ENCODE results near the gene N4BP2L2. TPM values are rescaled to one million over a fixed set of nuclear protein-coding genes. Genes with fewer than 3 reads are reported as not detected.

Gene N4BP2L2
- total and polyA plus RNA-seq, 2 experiments from 2014 or later, result 63.1 to 160 TPM

- no peaks in the 10 kb centered on the region for H3F3A ChIP-seq (replicated peaks; ENCODE audit: low read depth)
- no peaks in the 10 kb centered on the region for H3K27me3 Mint-ChIP-seq (ENCODE audit: insufficient read depth, low read depth, poor library complexity)
- H3K4me1 Mint-ChIP-seq, result peaks cover 19% of the 10 kb centered on the region
- DNase-seq (ENCODE audit: low spot score), result peak; percentile 19
- peaks cover 34% of the 10 kb centered on the region for H3K36me3 Mint-ChIP-seq (ENCODE audit: low read depth)
- peaks cover 16% of the 10 kb centered on the region; the same call in 1 of the 2 replicates for H3K36me3 ChIP-seq (ENCODE audit: insufficient read depth)
- ATAC-seq, result peak; percentile 7
- H2AFZ ChIP-seq, result peak overlapping the region; percentile 40; the same call in 1 of the 2 replicates
- H3K4me2 ChIP-seq, result peak overlapping the region; percentile 80
- TF ChIP-seq JUNB (IDR thresholded peaks at IDR 0.05; ENCODE audit: unreplicated experiment) (no peak), POLR2AphosphoS5 (IDR thresholded peaks at IDR 0.05; ENCODE audit: low read depth) (no peak), STAT1 (IDR thresholded peaks at IDR 0.05; ENCODE audit: unreplicated experiment) (no peak), ZNF114 (CRISPR knock-in tag; IDR thresholded peaks at IDR 0.05) (no peak), CTCF (conservative IDR thresholded peaks at IDR 0.05; ENCODE audit: low read depth in 2 of 2) (no peak), NANOG (IDR thresholded peaks at IDR 0.05; ENCODE audit: borderline replicate concordance) (no peak), CREB1 (CRISPR knock-in tag; IDR thresholded peaks at IDR 0.05; ENCODE audit: low read depth) (no peak), REST (IDR thresholded peaks at IDR 0.05; ENCODE audit: unreplicated experiment) (no peak), EZH2 (IDR thresholded peaks at IDR 0.05; ENCODE audit: low read depth, unreplicated experiment) (no peak), EZH2phosphoT487 (IDR thresholded peaks at IDR 0.05; ENCODE audit: unreplicated experiment) (no peak), ZNF331 (CRISPR knock-in tag; IDR thresholded peaks at IDR 0.05; ENCODE audit: low read depth) (no peak)
- TF ChIP-seq, protein P1, sequence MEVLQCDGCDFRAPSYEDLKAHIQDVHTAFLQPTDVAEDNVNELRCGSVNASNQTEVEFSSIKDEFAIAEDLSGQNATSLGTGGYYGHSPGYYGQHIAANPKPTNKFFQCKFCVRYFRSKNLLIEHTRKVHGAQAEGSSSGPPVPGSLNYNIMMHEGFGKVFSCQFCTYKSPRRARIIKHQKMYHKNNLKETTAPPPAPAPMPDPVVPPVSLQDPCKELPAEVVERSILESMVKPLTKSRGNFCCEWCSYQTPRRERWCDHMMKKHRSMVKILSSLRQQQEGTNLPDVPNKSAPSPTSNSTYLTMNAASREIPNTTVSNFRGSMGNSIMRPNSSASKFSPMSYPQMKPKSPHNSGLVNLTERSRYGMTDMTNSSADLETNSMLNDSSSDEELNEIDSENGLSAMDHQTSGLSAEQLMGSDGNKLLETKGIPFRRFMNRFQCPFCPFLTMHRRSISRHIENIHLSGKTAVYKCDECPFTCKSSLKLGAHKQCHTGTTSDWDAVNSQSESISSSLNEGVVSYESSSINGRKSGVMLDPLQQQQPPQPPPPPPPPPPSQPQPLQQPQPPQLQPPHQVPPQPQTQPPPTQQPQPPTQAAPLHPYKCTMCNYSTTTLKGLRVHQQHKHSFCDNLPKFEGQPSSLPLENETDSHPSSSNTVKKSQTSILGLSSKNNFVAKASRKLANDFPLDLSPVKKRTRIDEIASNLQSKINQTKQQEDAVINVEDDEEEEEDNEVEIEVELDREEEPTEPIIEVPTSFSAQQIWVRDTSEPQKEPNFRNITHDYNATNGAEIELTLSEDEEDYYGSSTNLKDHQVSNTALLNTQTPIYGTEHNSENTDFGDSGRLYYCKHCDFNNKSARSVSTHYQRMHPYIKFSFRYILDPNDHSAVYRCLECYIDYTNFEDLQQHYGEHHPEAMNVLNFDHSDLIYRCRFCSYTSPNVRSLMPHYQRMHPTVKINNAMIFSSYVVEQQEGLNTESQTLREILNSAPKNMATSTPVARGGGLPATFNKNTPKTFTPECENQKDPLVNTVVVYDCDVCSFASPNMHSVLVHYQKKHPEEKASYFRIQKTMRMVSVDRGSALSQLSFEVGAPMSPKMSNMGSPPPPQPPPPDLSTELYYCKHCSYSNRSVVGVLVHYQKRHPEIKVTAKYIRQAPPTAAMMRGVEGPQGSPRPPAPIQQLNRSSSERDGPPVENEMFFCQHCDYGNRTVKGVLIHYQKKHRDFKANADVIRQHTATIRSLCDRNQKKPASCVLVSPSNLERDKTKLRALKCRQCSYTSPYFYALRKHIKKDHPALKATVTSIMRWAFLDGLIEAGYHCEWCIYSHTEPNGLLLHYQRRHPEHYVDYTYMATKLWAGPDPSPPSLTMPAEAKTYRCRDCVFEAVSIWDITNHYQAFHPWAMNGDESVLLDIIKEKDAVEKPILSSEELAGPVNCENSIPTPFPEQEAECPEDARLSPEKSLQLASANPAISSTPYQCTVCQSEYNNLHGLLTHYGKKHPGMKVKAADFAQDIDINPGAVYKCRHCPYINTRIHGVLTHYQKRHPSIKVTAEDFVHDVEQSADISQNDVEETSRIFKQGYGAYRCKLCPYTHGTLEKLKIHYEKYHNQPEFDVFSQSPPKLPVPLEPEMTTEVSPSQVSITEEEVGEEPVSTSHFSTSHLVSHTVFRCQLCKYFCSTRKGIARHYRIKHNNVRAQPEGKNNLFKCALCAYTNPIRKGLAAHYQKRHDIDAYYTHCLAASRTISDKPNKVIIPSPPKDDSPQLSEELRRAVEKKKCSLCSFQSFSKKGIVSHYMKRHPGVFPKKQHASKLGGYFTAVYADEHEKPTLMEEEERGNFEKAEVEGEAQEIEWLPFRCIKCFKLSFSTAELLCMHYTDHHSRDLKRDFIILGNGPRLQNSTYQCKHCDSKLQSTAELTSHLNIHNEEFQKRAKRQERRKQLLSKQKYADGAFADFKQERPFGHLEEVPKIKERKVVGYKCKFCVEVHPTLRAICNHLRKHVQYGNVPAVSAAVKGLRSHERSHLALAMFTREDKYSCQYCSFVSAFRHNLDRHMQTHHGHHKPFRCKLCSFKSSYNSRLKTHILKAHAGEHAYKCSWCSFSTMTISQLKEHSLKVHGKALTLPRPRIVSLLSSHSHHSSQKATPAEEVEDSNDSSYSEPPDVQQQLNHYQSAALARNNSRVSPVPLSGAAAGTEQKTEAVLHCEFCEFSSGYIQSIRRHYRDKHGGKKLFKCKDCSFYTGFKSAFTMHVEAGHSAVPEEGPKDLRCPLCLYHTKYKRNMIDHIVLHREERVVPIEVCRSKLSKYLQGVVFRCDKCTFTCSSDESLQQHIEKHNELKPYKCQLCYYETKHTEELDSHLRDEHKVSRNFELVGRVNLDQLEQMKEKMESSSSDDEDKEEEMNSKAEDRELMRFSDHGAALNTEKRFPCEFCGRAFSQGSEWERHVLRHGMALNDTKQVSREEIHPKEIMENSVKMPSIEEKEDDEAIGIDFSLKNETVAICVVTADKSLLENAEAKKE (CRISPR knock-in tag; IDR thresholded peaks at IDR 0.05), result no peak
- TF ChIP-seq, protein P2, sequence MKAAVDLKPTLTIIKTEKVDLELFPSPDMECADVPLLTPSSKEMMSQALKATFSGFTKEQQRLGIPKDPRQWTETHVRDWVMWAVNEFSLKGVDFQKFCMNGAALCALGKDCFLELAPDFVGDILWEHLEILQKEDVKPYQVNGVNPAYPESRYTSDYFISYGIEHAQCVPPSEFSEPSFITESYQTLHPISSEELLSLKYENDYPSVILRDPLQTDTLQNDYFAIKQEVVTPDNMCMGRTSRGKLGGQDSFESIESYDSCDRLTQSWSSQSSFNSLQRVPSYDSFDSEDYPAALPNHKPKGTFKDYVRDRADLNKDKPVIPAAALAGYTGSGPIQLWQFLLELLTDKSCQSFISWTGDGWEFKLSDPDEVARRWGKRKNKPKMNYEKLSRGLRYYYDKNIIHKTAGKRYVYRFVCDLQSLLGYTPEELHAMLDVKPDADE (IDR thresholded peaks at IDR 0.05), result no peak
- H3K9me3 Mint-ChIP-seq, result no peaks in the 10 kb centered on the region; the same call in 2 of the 3 replicates
- H3K4me1 ChIP-seq (ENCODE audit: insufficient read depth), result peaks cover 5% of the 10 kb centered on the region
- no peaks in the 10 kb centered on the region for H3K9me2 ChIP-seq (ENCODE audit: insufficient read depth)
- H3K27me3 ChIP-seq (ENCODE audit: insufficient read depth), result no peaks in the 10 kb centered on the region
- peaks cover 55% of the 10 kb centered on the region for H3K79me2 ChIP-seq (replicated peaks; ENCODE audit: insufficient read depth)
- no peaks in the 10 kb centered on the region; the same call in none of the 2 replicates for H4K20me1 ChIP-seq (replicated peaks; ENCODE audit: insufficient read depth)
- H3K4me3 ChIP-seq, result peak overlapping the region; percentile 72
- peak overlapping the region; percentile 97 for H3K27ac Mint-ChIP-seq
- peak overlapping the region; percentile 92 for H3K27ac ChIP-seq (ENCODE audit: low read depth)
- H3K4me3 Mint-ChIP-seq, result peak overlapping the region; percentile 96
Observed at GRCh38 chr13:32537580-32538142, 934 bp downstream of the N4BP2L2 start.

Data from GM23338 (cell line).